Activated CD8-positive, alpha-beta memory T cell treated with anti-CD3 and anti-CD28 coated beads for 24 hours (primary cell): ENCODE measurements around the gene GDPD5.

Experiments used
- DNase-seq: peaks from one replicate; pipeline ENCODE4 v3.0.0-alpha.2; 2020

GDPD5 gene

DNA sequence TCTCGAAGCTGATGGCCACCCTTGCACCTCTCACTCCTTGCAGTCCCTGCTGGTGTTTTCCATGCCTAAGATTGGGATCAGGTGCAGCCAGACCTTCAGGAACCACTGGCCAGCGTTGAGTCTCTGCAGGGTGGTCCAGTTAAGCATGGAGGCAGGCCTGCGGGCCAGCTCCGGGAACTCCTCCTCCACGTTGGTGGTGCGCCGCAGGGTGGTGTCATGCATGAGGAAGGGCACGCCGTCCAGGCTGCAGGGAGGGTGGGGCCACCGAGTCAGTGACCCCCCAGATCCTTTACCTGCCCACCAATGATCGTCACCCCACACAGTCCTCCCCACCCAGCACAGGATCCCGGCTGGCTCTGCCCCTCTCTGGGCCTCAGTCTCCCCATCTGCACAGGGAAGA is 82.7 kb downstream of the GDPD5 start:
- no peak for DNase-seq

DNA sequence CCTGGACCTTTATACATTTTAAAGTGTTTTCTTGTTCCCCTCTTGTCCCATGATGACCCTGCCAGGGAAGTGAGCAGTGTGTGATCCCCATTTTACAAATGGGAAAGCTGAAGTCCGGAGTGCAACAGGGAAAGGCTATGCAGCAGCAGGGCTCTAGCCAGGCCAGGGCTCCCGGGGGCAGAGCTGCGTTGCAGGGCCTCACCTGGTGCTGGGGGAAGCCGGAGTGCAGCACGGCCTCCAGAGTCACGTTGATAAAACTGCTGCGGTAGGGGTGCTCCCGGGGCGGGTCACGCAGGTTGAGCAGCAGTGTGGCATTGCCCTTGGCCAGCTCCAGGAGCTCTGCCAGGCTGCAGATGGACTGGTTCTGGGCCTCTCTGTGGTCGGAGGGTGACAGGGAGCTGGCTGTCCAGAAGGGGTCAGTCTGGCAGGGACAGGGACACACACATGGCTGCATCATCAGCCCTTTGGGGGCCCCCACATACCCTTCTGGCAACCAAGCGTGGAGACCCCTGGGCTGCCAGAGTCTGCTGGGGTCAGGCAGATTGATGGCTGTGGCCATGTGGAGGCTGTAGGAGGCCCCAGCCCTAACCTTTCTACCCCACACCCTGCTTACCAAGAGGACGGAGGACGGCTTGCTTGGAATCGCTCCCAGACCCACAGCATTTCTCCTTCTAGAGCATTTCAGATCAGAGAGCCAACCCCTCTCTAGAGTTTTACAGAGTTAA is 83.4 kb downstream of the GDPD5 start:
- no peak for DNase-seq

- no peak for DNase-seq
Observed at GRCh38 chr11:75441804-75442132, 84.0 kb downstream of the GDPD5 start.

DNA sequence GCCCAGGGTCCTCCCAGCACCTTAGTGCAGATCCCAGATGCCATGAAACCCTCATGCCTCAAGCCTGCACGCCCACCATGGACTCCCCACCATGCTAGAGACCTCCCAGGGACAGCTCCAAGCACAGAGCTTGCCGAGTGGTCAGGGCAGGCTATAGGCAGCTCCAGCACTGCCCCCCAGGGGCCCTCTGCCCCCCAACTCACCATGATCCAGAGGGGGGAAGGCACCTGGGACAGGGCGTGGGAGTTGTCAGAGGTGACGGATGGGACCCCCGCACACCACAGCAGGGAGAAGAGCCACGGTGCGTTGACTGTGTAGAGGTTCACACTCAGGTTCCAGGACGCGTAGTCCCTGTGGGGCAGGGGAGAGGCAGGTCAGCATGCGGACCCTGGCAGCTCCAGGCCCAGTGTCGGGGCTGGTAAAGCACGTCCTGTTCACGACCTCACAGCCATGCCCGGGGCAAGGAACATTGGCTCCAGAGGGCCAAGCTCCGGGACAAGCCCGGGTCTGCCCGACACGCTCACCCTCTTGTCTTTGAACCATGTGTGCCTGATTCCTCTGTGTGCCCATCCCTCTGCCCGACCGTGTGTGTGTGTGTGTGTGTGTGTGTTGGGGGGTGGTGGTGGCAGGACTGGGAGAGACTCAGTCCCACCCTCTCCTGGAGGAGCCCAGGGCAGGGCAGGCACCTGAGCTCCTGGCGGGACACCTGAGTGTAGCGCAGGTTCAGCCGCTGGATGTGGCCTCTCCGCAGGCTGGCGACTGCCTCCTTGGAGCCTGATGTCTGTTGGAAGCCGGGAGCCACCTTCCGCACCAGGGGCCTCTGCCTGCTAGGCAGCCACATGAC is 84.6 kb downstream of the GDPD5 start:
- DNase-seq, result no peak

GRCh38 chr11:75439495-75440120 is 86.1 kb downstream of the GDPD5 start:
- no peak for DNase-seq

DNA sequence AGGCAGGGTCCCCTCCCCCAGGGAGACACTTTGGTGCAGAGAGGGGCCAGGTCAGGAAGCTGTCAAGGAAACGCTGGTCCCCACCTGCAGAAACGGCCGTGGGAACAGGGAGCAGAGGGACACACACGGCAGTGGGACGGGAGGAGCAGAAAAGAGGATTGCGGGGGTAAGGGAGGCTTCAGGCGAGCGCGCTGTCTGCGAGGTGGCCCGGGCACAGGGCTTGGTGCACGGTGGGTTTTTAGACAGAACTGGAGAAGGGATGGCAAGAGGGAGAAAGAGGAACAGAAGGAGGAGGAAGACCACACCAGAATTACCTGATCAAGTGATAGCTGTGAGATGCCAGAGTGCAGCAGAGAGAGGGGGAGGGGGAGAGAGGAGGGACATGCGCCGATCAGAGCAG is 86.7 kb downstream of the GDPD5 start:
- no peak for DNase-seq

DNA sequence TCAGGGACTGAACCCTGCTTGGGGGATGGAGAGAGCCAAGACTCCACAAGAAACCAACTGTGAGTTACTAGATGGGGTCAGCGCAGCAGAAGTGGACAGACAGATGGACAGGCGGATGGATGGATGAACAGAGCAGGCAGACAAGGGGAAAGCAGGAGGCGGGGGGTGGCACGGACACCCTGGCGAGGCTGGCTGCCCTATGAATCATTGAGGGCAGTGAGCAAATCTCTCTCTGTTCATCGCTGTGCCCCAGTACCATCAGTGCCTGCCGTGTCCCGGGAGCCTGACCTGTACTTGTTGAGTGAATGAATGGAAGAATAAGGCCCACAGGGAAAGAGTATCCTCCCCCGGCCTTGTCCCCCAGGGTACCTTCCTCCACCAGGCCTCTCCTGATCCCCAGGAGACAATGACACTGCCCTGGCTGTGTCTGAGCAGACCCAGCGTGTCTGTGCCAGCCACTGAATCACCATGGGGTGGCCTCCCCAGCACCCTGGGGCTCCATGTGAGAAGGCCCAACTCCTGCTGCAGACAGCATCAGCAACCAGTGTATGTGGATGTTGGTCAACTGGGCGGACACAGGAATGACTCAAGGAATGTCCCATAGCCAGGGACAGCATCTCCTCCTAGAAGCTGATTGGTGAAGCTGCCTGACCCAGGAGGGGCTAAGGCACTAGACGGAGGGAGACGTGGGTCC is 87.6 kb downstream of the GDPD5 start:
- DNase-seq, result no peak

GRCh38 chr11:75436806-75437205 is 88.9 kb downstream of the GDPD5 start:
- no peak for DNase-seq

- DNase-seq, result no peak
Observed at GRCh38 chr11:75435571-75435925, 90.2 kb downstream of the GDPD5 start.

GRCh38 chr11:75434886-75435570 is 90.7 kb downstream of the GDPD5 start:
- DNase-seq, result no peak

- DNase-seq, result no peak
Observed at GRCh38 chr11:75434051-75434450, 91.7 kb downstream of the GDPD5 start.

- no peak for DNase-seq
Observed at GRCh38 chr11:75433443-75433842, 92.3 kb downstream of the GDPD5 start.

GRCh38 chr11:75432911-75433321 is 92.8 kb downstream of the GDPD5 start, which contains the start of gene KLHL35:
Gene KLHL35 (minus strand): TSS chr11:75433203. CDS start chr11:75430629, 2,574 bp downstream.
- no peak for DNase-seq

- no peak for DNase-seq
Observed at GRCh38 chr11:75431533-75432525, 93.9 kb downstream of the GDPD5 start.

DNA sequence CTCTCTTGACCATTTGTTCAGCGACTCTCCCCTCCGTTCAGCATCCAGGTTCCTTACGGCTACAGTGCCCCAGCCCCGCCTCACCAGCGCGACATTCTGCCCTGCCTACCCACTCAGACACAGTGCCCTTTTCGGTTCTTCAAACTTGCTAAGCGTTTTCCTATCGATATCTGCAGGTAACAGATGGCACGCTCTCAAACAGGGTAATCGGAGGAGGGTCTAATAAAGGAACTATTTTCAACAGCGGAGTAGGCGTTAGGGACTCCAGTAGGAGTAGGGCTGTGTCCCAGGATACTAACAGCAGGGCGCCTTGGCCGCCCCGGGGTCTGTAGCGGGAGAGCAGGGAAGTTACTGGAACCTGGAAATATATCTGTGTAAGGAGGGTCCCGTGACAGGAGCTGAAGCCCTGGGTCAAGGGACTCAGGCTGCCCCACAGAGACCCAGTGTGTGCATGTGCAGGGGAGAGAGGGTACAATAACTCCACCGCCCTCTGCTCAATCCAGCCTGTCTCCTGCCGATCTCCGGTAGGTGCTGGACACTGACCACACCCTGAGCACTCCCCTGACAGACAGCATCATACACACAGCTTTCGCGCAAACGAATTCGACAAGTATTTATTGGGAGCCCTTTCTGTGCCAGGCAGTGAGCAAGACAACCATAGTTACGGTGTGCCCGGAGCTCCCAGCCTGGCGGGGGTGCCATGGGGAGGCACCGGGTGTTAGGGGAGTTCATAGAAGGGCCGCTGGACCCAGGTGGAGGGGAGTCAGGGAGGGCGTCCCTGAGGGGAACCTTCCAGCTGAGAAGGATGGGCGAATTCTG is 94.8 kb downstream of the GDPD5 start:
- no peak for DNase-seq

DNA sequence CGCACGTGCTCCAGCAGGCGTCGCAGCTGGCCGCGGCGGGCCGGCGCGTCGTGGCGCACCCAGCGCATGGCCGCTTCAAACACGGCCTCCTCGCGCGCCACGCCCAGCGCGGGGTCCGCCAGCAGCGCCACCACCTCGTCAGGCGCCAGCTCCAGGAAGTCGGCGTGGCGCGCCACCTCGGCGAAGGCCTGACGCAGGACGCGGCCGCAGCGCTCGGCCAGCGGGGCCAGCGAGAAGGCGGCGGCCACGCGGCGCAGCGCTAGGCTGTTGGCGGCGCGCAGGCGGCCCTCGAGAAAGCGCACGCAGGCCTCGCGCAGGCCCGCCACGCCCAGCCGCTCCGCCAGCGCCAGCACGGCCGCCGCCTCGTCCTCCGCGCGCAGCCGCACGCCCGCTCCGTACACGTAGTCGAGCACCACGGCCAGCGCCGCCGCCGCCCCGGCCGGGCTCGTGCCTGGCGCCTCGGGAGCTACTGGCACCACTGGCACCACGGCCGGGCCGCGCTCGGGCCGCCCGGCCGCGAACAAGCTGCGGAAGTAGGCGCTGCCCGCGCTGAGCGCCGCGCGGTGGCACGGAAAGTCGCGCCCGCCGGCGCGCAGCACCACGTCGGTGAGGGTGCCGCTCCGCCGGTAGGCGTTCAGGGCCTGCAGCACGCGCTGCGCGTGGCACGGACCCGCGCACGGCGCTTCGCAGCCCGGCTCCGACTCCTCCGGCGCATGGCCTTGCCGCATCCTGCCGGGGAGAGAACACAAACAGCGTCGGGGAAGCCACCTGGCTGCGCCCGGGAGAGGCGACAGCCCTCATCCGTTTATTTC is 95.6 kb downstream of the GDPD5 start:
- DNase-seq, result peak; percentile 84

DNA sequence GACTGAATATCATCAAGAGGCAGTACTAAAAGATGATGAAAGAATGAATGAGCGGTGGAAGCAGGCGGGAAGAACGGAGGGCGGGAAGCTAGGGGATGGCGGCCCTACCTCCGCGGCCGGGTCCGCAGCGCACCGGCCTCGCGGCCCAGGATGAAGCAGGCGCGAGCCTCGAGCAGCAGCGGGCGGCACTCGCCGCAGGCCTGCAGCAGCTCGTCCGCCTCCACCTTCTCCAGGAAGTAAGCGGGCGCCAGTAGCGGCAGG is 96.2 kb downstream of the GDPD5 start:
- DNase-seq, result no peak

GRCh38 chr11:75428989-75429640 is 96.6 kb downstream of the GDPD5 start:
- DNase-seq, result no peak

GRCh38 chr11:75428281-75428724 is 97.4 kb downstream of the GDPD5 start:
- peak; percentile 74 for DNase-seq
